Testis (tissue), 2 donors: ENCODE results near the gene CBX2.

ENCODE experiments used
- POLR2A ChIP-seq: fragments of 450-650 bp; IDR thresholded peaks from one replicate; pipeline ENCODE4 v1.6.1; 2017; ENCODE audit warnings: antibody characterized with exemption, mild to moderate bottlenecking, moderate library complexity
- TF ChIP-seq, protein P1 (sequence below), 3 experiments: fragments of 450-650 bp in 2 of 3; fragments of 200-600 bp in 1 of 3; sonication (generic) in 1 of 3; IDR thresholded peaks; one replicate each; pipeline ENCODE4 v1.5.1; 2016 to 2019; ENCODE audit warnings: antibody characterized with exemption in 3 of 3, mild to moderate bottlenecking in 2 of 3, moderate library complexity in 1 of 3

GRCh38 chr17:79832218-79833109 lies 54.5 kb downstream of the CBX2 start:
- TF ChIP-seq, protein P1, sequence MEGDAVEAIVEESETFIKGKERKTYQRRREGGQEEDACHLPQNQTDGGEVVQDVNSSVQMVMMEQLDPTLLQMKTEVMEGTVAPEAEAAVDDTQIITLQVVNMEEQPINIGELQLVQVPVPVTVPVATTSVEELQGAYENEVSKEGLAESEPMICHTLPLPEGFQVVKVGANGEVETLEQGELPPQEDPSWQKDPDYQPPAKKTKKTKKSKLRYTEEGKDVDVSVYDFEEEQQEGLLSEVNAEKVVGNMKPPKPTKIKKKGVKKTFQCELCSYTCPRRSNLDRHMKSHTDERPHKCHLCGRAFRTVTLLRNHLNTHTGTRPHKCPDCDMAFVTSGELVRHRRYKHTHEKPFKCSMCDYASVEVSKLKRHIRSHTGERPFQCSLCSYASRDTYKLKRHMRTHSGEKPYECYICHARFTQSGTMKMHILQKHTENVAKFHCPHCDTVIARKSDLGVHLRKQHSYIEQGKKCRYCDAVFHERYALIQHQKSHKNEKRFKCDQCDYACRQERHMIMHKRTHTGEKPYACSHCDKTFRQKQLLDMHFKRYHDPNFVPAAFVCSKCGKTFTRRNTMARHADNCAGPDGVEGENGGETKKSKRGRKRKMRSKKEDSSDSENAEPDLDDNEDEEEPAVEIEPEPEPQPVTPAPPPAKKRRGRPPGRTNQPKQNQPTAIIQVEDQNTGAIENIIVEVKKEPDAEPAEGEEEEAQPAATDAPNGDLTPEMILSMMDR (IDR thresholded peaks at IDR 0.05), result no peak
- TF ChIP-seq POLR2A, result no peak
